ENCODE results near the gene RNF224.

DNA sequence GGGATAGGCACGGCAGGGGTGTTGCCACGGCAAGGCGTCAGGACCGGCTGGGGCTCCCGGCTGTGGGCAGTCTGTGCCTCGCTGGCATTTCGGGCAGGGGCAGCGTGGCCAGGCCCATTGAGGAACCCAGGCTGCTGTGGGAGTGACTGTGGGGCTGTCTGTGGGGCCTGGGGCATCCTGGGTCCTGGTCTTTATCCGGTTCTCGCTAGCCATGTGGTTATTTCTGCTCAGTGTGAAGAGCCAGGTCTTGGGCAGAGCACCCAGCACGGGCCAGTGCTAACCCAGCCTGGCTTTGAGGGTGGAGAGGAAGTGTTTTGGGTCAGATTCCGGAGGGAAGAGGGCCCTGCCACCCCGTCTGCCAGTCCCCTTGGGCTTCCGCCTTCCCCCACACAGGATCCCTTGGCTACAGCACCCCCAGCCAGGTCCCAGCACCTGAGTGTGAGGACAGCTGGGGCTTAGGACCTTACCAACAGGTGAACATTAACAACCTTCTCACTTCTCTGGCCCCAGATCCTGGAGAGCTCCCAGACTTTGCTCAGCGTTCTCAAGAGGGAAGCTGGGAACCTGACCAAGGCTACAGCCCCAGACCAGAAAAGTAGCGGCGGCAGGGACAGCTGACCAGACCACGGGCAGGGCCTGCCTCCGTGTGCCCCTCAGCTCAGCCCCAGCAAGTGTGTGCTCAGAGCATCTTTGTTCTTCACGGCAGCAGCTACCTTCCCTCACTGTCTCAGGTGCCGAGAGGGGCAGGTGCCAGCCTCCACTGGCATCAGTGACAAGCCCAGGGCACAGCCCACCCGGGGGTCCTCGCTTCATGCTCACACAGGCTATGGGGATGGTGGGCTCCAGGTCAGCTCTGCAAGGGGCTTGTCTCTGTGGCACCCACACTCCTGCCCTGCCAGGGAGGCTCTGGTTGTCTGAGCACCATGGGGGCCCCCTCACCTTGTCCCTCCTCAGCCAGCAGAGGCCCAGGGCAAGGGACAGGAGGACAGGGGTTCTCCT, 37.7 kb upstream of the RNF224 start:
- no peak for TF ChIP-seq EZH2 (IDR thresholded peaks at IDR 0.05; ENCODE audit: borderline replicate concordance, low read depth, low read length, poor library complexity, severe bottlenecking)
- TF ChIP-seq, protein P1, sequence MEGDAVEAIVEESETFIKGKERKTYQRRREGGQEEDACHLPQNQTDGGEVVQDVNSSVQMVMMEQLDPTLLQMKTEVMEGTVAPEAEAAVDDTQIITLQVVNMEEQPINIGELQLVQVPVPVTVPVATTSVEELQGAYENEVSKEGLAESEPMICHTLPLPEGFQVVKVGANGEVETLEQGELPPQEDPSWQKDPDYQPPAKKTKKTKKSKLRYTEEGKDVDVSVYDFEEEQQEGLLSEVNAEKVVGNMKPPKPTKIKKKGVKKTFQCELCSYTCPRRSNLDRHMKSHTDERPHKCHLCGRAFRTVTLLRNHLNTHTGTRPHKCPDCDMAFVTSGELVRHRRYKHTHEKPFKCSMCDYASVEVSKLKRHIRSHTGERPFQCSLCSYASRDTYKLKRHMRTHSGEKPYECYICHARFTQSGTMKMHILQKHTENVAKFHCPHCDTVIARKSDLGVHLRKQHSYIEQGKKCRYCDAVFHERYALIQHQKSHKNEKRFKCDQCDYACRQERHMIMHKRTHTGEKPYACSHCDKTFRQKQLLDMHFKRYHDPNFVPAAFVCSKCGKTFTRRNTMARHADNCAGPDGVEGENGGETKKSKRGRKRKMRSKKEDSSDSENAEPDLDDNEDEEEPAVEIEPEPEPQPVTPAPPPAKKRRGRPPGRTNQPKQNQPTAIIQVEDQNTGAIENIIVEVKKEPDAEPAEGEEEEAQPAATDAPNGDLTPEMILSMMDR (conservative IDR thresholded peaks at IDR 0.05; ENCODE audit: low read depth, low read length) = no peak

All from A673 (cell line).